HL-60 (cell line): ENCODE measurements around the gene HECA.

Experiments used
- CTCF ChIP-seq: IDR thresholded peaks from one replicate; pipeline ENCODE4 v1.5.1; 2011; ENCODE audit warnings: low read length, control low read depth, inconsistent platforms; ENCODE audit not compliant: insufficient read depth
- REST ChIP-seq: IDR thresholded peaks from 2 replicates; pipeline ENCODE4 v1.6.1; 2012; ENCODE audit warnings: low read depth; ENCODE audit not compliant: insufficient replicate concordance

GRCh38 chr6:139152088-139152891 is 17.4 kb downstream of the HECA start:
- TF ChIP-seq REST (no peak), CTCF (no peak)
